ENCODE results near the gene S1PR1. TPM values are rescaled to one million over a fixed set of nuclear protein-coding genes. Genes with fewer than 3 reads are reported as not detected.

Gene S1PR1
- total RNA-seq, 1 donor from 2014 or later: 85.2 TPM

GRCh38 chr1:101259744-101260148, 22.9 kb downstream of the S1PR1 start:
- intact Hi-C loops (cut with micrococcal nuclease): loop anchor here (1.0 to 2.0 kb wide), 3 partner anchors 11 to 29 kb away; partner anchors contain the start of gene S1PR1
- H3K27ac Mint-ChIP-seq: peak overlapping the region; percentile 75
- ATAC-seq (ENCODE audit: low read depth): peak; percentile 49

GRCh38 chr1:101260556-101261350, 23.9 kb downstream of the S1PR1 start:
- Mint-ChIP-seq H3K4me1 (peaks cover 69% of the 10 kb centered on the region), H3K36me3 (ENCODE audit: low read depth) (no peaks in the 10 kb centered on the region), H3K9me3 (no peaks in the 10 kb centered on the region), H3K27me3 (no peaks in the 10 kb centered on the region), H3K27ac (peak overlapping the region; percentile 62), H3K4me3 (no peak overlapping the region)
- CTCF ChIA-PET: interaction anchor here (1.0 to 1.3 kb wide), 2 partner anchors 20 to 22 kb away, joined by 3 read pairs; no protein-coding TSS in a partner anchor
- no peak for DNase-seq
- POLR2A ChIA-PET: interaction anchor here (1.2 to 1.4 kb wide), 2 partner anchors 13 to 209 kb away, joined by 3 to 4 read pairs; no protein-coding TSS in a partner anchor
- intact Hi-C loops (cut with micrococcal nuclease): no loop called here
- ATAC-seq (ENCODE audit: low read depth): no peak
- no peak for TF ChIP-seq CTCF (IDR thresholded peaks at IDR 0.05)

More at GRCh38 chr1:101259744-101260148, 22.9 kb downstream of the S1PR1 start:
- ChIA-PET CTCF (interaction anchor here (1.0 to 1.3 kb wide), 2 partner anchors 19 to 29 kb away, joined by 3 to 5 read pairs; no protein-coding TSS in a partner anchor), POLR2A (interaction anchor here (1.2 to 2.6 kb wide), 3 partner anchors 12 to 208 kb away, joined by 3 to 12 read pairs (median 5); no protein-coding TSS in a partner anchor)
- no peak for TF ChIP-seq CTCF (IDR thresholded peaks at IDR 0.05)
- no peaks in the 10 kb centered on the region for H3K27me3 Mint-ChIP-seq
- no peak overlapping the region for H3K4me3 Mint-ChIP-seq
- no peak for DNase-seq
- H3K36me3 Mint-ChIP-seq (ENCODE audit: low read depth): no peaks in the 10 kb centered on the region
- no peaks in the 10 kb centered on the region for H3K9me3 Mint-ChIP-seq
- peaks cover 59% of the 10 kb centered on the region for H3K4me1 Mint-ChIP-seq

GRCh38 chr1:101261623-101262022, 24.8 kb downstream of the S1PR1 start:
- peaks cover 70% of the 10 kb centered on the region for H3K4me1 Mint-ChIP-seq
- ChIA-PET POLR2A (interaction anchor here (1.4 kb wide), 1 partner anchor 14 kb away, joined by 4 read pairs; no protein-coding TSS in a partner anchor), CTCF (interaction anchor here (1.0 kb wide), 1 partner anchor 23 kb away, joined by 3 read pairs; no protein-coding TSS in a partner anchor)
- ATAC-seq (ENCODE audit: low read depth) (no peak), DNase-seq (no peak)
- no peak for TF ChIP-seq CTCF (IDR thresholded peaks at IDR 0.05)
- H3K9me3 Mint-ChIP-seq: no peaks in the 10 kb centered on the region
- no peaks in the 10 kb centered on the region for H3K36me3 Mint-ChIP-seq (ENCODE audit: low read depth)
- H3K4me3 Mint-ChIP-seq: no peak overlapping the region
- H3K27ac Mint-ChIP-seq: no peak overlapping the region
- intact Hi-C loops (cut with micrococcal nuclease): loop anchor here (1.0 kb wide), 1 partner anchor 10 kb away; no protein-coding TSS in a partner anchor
- no peaks in the 10 kb centered on the region for H3K27me3 Mint-ChIP-seq

GRCh38 chr1:101262060-101262459, 25.2 kb downstream of the S1PR1 start:
- no peak for DNase-seq
- intact Hi-C loops (cut with micrococcal nuclease): loop anchor here (1.0 kb wide), 1 partner anchor 11 kb away; no protein-coding TSS in a partner anchor
- Mint-ChIP-seq H3K4me3 (no peak overlapping the region), H3K4me1 (peaks cover 67% of the 10 kb centered on the region), H3K9me3 (no peaks in the 10 kb centered on the region), H3K36me3 (ENCODE audit: low read depth) (no peaks in the 10 kb centered on the region), H3K27me3 (no peaks in the 10 kb centered on the region), H3K27ac (no peak overlapping the region)
- CTCF ChIA-PET: interaction anchor here (1.0 to 1.8 kb wide), 2 partner anchors 23 to 26 kb away, joined by 3 to 6 read pairs; no protein-coding TSS in a partner anchor
- no peak for TF ChIP-seq CTCF (IDR thresholded peaks at IDR 0.05)
- no peak for ATAC-seq (ENCODE audit: low read depth)
- POLR2A ChIA-PET: interaction anchor here (1.0 kb wide), 1 partner anchor 24 kb away, joined by 3 read pairs; no protein-coding TSS in a partner anchor

Measured in activated B cell treated with CpG ODN at 0.5 μM for 24 hours (primary cell).